Activated T-cell treated with anti-CD3 and anti-CD28 coated beads, Interleukin-2, amount 50 U/mL, for 24 hours (primary cell): ENCODE results near the gene PYGB.
"Not testable (repeated sequence)": the region's sequence is repeated elsewhere in the genome, so short reads cannot be mapped to it uniquely, and the experiment has no call there.

Experiments used
- DNase-seq: peaks from one replicate; pipeline ENCODE4 v3.0.0-alpha.2; 2020
- H3K27ac Mint-ChIP-seq: 2 replicates; pipeline ENCODE4 v1.8.0; 2020; ENCODE audit warnings: mild to moderate bottlenecking, mixed read lengths
- H3K27me3 Mint-ChIP-seq: 2 replicates; pipeline ENCODE4 v1.8.0; 2020; ENCODE audit warnings: mixed read lengths
- H3K36me3 Mint-ChIP-seq: 2 replicates; pipeline ENCODE4 v1.8.0; 2020; ENCODE audit warnings: low read depth, mixed read lengths
- H3K4me1 Mint-ChIP-seq: 2 replicates; pipeline ENCODE4 v1.8.0; 2020; ENCODE audit warnings: low read depth, mixed read lengths
- H3K4me3 Mint-ChIP-seq: 2 replicates; pipeline ENCODE4 v1.8.0; 2020; ENCODE audit warnings: mild to moderate bottlenecking, moderate library complexity, mixed read lengths
- H3K9me3 Mint-ChIP-seq: 2 replicates; pipeline ENCODE4 v1.8.0; 2020; ENCODE audit warnings: mixed read lengths

The PYGB gene

GRCh38 chr20:25234009-25234849 is 13.7 kb upstream of the PYGB start:
- H3K27me3 Mint-ChIP-seq = peaks cover 24% of the 10 kb centered on the region
- not testable (repeated sequence) for H3K36me3 Mint-ChIP-seq, H3K4me3 Mint-ChIP-seq, H3K9me3 Mint-ChIP-seq, DNase-seq, H3K27ac Mint-ChIP-seq
- peaks cover 25% of the 10 kb centered on the region for H3K4me1 Mint-ChIP-seq

DNA sequence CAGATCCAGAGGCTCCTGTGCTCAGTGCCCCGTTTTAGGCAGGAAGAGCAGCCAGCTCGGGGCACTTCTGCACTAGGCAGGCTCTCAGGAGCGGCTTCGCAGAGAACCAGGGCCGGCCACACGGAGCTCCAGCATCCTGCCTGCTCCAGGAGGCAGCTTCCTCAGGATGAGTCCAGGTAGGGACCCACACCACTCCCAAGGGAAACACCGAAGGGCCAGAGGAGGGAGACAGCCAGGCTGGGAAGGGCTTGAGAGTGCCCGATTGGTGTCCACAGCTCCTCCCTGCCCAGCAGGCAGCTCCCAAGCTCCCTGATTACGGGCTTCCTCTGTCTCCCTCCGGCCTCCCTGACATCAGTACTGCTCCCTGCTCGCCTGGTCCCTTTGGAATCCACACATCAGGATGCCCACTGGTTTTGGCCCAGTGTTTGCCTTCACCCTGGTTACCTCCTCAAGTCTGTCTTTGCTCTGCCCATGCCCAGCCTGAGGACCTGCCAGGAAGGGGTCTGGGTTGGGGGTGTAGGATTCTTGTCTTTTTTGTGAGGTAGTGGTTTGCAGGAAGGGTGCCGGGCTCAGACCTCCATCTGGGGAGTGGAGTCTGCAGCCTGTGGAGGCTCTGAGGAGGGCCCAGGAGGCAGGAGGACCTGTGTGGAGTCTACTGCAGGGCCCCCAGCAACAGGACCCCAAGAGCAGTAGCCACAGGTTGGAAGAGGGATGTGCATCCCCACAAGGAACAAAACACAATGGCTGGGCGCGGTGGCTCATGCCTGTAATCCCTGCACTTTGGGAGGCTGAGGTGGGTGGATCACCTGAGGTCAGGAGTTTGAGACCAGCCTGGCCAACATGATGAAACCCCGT is 11.2 kb upstream of the PYGB start:
- peaks cover 31% of the 10 kb centered on the region for H3K4me1 Mint-ChIP-seq
- no peaks in the 10 kb centered on the region for H3K9me3 Mint-ChIP-seq
- H3K4me3 Mint-ChIP-seq = no peak overlapping the region
- H3K27ac Mint-ChIP-seq = peak overlapping the region; percentile 97
- no peak for DNase-seq
- peaks cover 29% of the 10 kb centered on the region for H3K27me3 Mint-ChIP-seq
- H3K36me3 Mint-ChIP-seq = no peaks in the 10 kb centered on the region

GRCh38 chr20:25237610-25238318 is 10.1 kb upstream of the PYGB start:
- peak; percentile 68 for DNase-seq
- H3K27ac Mint-ChIP-seq = peak overlapping the region; percentile 97
- H3K4me3 Mint-ChIP-seq = peak overlapping the region; percentile 42
- no peaks in the 10 kb centered on the region for H3K36me3 Mint-ChIP-seq
- peaks cover 31% of the 10 kb centered on the region for H3K4me1 Mint-ChIP-seq
- H3K27me3 Mint-ChIP-seq = peaks cover 37% of the 10 kb centered on the region
- H3K9me3 Mint-ChIP-seq = no peaks in the 10 kb centered on the region

GRCh38 chr20:25238319-25239037 is 9.4 kb upstream of the PYGB start:
- Mint-ChIP-seq H3K4me3 (peak overlapping the region; percentile 42), H3K4me1 (peaks cover 31% of the 10 kb centered on the region), H3K27ac (peak overlapping the region; percentile 97), H3K9me3 (no peaks in the 10 kb centered on the region), H3K27me3 (peaks cover 37% of the 10 kb centered on the region), H3K36me3 (no peaks in the 10 kb centered on the region)
- no peak for DNase-seq

GRCh38 chr20:25239387-25240370 is 8.2 kb upstream of the PYGB start:
- no peak for DNase-seq
- H3K36me3 Mint-ChIP-seq = no peaks in the 10 kb centered on the region
- H3K9me3 Mint-ChIP-seq = no peaks in the 10 kb centered on the region
- H3K4me1 Mint-ChIP-seq = peaks cover 31% of the 10 kb centered on the region
- H3K4me3 Mint-ChIP-seq = no peak overlapping the region
- H3K27me3 Mint-ChIP-seq = peaks cover 26% of the 10 kb centered on the region
- peak overlapping the region; percentile 97 for H3K27ac Mint-ChIP-seq

DNA sequence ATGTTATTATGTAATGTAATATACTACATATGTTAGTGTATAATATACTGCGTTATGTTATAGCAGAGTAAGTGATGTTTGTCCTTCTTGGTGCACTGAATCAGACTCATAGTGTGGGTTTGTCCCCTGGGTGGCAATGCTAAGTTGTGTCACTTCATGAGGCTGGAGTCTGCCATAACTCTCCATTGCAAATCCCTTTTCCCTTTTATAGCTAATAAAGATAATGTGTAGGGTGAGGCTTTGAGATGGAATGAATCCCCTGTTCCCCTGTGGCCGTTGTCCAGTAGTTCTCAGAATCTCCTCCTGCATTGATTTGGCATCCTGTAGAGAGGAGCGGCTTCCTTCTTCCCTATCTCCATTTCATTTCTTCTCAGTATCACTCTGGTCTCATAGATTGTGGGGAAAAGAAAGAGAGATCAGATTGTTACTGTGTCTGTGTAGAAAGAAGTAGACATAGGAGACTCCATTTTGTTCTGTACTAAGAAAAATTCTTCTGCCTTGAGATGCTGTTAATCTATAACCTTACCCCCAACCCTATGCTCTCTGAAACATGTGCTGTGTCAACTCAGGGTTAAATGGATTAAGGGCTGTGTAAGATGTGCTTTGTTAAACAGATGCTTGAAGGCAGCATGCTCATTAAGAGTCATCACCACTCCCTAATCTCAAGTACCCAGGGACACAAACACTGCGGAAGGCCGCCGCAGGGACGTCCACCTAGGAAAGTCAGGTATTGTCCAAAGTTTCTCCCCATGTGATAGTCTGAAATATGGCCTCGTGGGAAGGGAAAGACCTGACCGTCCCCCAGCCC is 6.8 kb upstream of the PYGB start:
- H3K36me3 Mint-ChIP-seq, DNase-seq, H3K9me3 Mint-ChIP-seq, H3K4me3 Mint-ChIP-seq, H3K27ac Mint-ChIP-seq: not testable (repeated sequence)
- Mint-ChIP-seq H3K4me1 (peaks cover 37% of the 10 kb centered on the region), H3K27me3 (peaks cover 18% of the 10 kb centered on the region)

DNA sequence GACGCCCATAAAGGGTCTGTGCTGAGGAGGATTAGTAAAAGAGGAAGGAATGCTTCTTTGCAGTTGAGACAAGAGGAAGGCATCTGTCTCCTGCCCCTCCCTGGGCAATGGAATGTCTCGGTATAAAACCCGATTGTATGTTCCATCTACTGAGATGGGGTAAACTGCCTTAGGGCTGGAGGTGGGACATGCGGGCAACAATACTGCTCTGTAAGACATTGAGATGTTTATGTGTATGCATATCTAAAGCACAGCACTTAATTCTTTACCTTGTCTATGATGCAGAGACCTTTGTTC is 6.3 kb upstream of the PYGB start:
- H3K36me3 Mint-ChIP-seq, H3K27ac Mint-ChIP-seq: not testable (repeated sequence)
- peaks cover 18% of the 10 kb centered on the region for H3K27me3 Mint-ChIP-seq

GRCh38 chr20:25242231-25242630 is 5.7 kb upstream of the PYGB start:
- no peak for DNase-seq
- Mint-ChIP-seq H3K27me3 (peaks cover 18% of the 10 kb centered on the region), H3K27ac (no peak overlapping the region), H3K4me3 (no peak overlapping the region), H3K36me3 (no peaks in the 10 kb centered on the region), H3K9me3 (no peaks in the 10 kb centered on the region), H3K4me1 (peaks cover 43% of the 10 kb centered on the region)

More for the DNA sequence above, 6.3 kb upstream of the PYGB start:
- H3K9me3 Mint-ChIP-seq, H3K4me3 Mint-ChIP-seq, DNase-seq: not testable (repeated sequence)
- H3K4me1 Mint-ChIP-seq = peaks cover 42% of the 10 kb centered on the region

DNA sequence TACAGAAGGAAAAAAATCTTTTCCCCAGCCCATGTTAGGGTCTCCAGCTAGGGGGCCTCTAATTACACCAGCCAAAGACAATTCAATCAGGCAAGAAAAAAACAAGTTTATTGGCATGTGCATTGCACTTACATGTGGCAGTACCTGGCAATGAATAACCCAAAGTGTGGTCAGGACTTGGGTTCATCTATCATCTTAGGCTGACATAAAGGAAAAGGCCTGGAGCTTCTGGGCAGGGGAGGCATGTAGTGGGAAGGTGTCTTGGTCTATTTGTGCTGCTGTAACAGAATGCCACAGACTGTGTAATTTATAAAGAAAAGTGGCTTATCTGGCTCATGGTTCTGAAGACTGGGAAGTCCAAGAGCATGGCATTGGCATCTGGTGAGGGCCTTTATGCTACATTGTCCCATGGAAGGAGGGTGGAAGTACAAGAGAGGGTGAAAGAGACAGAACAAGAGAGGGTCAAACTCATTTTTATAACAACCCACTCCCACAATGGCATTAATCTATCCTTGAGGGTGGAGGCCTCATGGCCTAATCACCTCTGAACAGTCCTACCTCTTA is 4.4 kb upstream of the PYGB start:
- Mint-ChIP-seq H3K36me3 (peaks cover 3% of the 10 kb centered on the region), H3K9me3 (no peaks in the 10 kb centered on the region), H3K4me3 (no peak overlapping the region), H3K27ac (no peak overlapping the region), H3K4me1 (peaks cover 33% of the 10 kb centered on the region), H3K27me3 (peaks cover 18% of the 10 kb centered on the region)
- DNase-seq = no peak

DNA sequence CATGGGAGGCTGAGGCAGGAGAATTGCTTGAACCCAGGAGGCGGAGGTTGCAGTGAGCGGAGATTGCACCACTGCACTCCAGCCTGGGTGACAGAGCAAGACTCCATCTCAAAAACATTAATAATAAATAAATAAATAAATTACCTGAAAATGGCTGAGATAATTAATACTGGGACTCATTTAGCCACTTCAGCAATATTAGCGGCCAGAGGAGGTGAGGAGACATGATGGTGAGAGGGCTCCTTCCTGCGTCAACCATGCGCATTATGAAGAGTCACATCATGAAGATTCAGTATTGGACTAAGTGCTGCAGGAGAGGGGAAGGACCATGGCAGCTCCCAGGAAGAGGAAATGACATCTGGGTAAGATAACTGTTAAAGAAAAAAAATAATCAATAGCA is 2.9 kb upstream of the PYGB start:
- Mint-ChIP-seq H3K27me3 (peaks cover 18% of the 10 kb centered on the region), H3K27ac (no peak overlapping the region), H3K9me3 (no peaks in the 10 kb centered on the region), H3K4me1 (peaks cover 33% of the 10 kb centered on the region), H3K36me3 (peaks cover 7% of the 10 kb centered on the region), H3K4me3 (no peak overlapping the region)
- DNase-seq = no peak

DNA sequence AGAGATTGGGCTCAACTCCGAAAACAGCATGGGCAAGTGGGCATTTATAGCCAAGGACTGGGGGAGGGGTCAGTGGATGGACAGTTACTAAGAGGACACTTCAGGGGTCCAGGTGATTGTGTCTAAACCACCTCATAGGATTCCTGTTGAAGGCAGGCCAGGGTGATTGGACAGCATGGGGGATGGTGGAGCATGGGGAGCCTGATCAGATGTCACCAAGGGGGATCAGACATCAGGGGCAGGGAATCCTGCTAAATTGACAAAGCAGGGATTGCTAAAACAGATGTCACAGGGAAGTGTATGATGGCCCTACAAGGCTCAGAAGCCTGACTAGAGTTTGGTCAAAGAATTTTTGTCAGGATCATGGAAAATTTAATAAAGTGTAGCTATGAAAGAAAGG is 2.4 kb upstream of the PYGB start:
- Mint-ChIP-seq H3K27ac (no peak overlapping the region), H3K4me3 (no peak overlapping the region), H3K36me3 (peaks cover 7% of the 10 kb centered on the region), H3K9me3 (no peaks in the 10 kb centered on the region), H3K27me3 (peaks cover 18% of the 10 kb centered on the region), H3K4me1 (peaks cover 38% of the 10 kb centered on the region)
- no peak for DNase-seq

DNA sequence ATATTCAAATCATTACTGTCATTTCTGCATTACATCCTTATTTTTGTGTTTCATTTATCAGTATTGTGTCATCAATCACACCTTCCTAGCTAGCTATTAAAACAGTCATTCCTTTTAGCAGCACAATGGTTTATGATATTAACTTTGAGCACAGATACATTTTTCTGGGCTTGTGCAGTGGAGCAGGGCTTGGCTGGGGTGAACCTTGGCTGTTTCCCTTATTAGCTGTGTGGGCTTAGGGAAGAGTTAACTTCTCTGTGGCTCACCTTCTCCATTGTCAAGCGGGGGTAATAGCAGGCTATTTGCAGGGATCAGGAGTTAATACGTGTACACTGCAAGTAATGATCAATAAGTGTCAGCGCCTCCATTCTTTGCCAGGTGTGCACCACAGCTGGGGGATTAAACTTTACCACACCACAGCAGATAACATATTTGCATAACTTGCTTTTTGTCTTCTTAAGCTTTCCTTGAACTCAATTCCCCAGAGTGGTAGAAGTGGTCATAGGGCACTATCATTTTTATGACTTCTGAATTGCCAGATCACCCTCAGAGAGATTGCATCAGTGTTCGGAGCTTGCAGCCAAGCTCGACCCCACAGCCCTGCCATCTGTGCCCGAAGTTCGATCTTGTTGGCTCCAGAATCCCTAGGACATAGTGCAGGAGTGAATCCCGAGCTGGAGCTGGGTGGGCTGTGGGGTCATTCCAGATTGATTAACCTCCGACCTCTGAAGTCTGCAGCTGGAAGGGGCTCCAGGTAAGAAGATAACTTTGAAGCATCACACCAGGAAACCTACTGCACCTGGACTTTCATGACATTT is 1.5 kb upstream of the PYGB start:
- peaks cover 13% of the 10 kb centered on the region for H3K36me3 Mint-ChIP-seq
- H3K27me3 Mint-ChIP-seq = peaks cover 15% of the 10 kb centered on the region
- H3K9me3 Mint-ChIP-seq = no peaks in the 10 kb centered on the region
- no peak for DNase-seq
- peak overlapping the region; percentile 58 for H3K27ac Mint-ChIP-seq
- H3K4me3 Mint-ChIP-seq = peak overlapping the region; percentile 93
- peaks cover 47% of the 10 kb centered on the region for H3K4me1 Mint-ChIP-seq
